NK-92 (cell line): ENCODE results near the gene DCP2.
A peak's percentile ranks its signal among the peaks of the same experiment; 100 is the strongest.

Experiments
- DNase-seq: peaks from one replicate; lab custom pipeline; 2025; ENCODE audit not compliant: unreplicated experiment; lab: John Stamatoyannopoulos, UW

Gene DCP2

GRCh38 chr5:112965733-112966306 is 10.8 kb upstream of the DCP2 start:
- no peak for DNase-seq

- no peak for DNase-seq
Measured at GRCh38 chr5:112967520-112968083, 9.0 kb upstream of the DCP2 start.

GRCh38 chr5:112968411-112969106 is 8.0 kb upstream of the DCP2 start:
- no peak for DNase-seq

GRCh38 chr5:112971276-112971675 is 5.3 kb upstream of the DCP2 start:
- DNase-seq: no peak

GRCh38 chr5:112973036-112973435 is 3.6 kb upstream of the DCP2 start:
- no peak for DNase-seq

- no peak for DNase-seq
Measured at GRCh38 chr5:112973904-112974303, 2.7 kb upstream of the DCP2 start.

- DNase-seq: no peak
Measured at GRCh38 chr5:112974901-112975300, 1.7 kb upstream of the DCP2 start.

GRCh38 chr5:112975721-112976431 is 722 bp upstream of the DCP2 start:
- no peak for DNase-seq

- DNase-seq: no peak
Measured at GRCh38 chr5:112977440-112977861, 853 bp downstream of the DCP2 start.

GRCh38 chr5:112978836-112979235 is 2.2 kb downstream of the DCP2 start:
- DNase-seq: no peak

- no peak for DNase-seq
Measured at GRCh38 chr5:112979723-112980122, 3.1 kb downstream of the DCP2 start.

GRCh38 chr5:112983363-112983762 is 6.8 kb downstream of the DCP2 start:
- no peak for DNase-seq

- no peak for DNase-seq
Measured at GRCh38 chr5:112986224-112986623, 9.6 kb downstream of the DCP2 start.

- peak; percentile 14 for DNase-seq
Measured at GRCh38 chr5:112995764-112996618, 19.4 kb downstream of the DCP2 start.

GRCh38 chr5:112996830-112997374 is 20.3 kb downstream of the DCP2 start:
- no peak for DNase-seq

GRCh38 chr5:112998296-112998695 is 21.7 kb downstream of the DCP2 start:
- no peak for DNase-seq

- no peak for DNase-seq
Measured at GRCh38 chr5:113000466-113000865, 23.9 kb downstream of the DCP2 start.

GRCh38 chr5:113002423-113002822 is 25.8 kb downstream of the DCP2 start:
- no peak for DNase-seq

GRCh38 chr5:113003763-113004162 is 27.2 kb downstream of the DCP2 start:
- no peak for DNase-seq

- DNase-seq: no peak
Measured at GRCh38 chr5:113005454-113005853, 28.9 kb downstream of the DCP2 start.
